T47D (cell line): Measurements from ENCODE around the gene TH.
A peak's percentile ranks its signal among the peaks of the same experiment; 100 is the strongest.
"Not testable (repeated sequence)": the region's sequence is repeated elsewhere in the genome, so short reads cannot be mapped to it uniquely, and the experiment has no call there.

Source experiments
- DNase-seq, 2 experiments: peaks; one replicate each; pipeline versions ENCODE4 v3.0.0 to v3.0.0-alpha.2; 2011 to 2012; ENCODE audit warnings: low read depth in 1 of 2, low spot score in 1 of 2
- JUND ChIP-seq: IDR thresholded peaks from 2 replicates; pipeline ENCODE4 v1.6.1; 2012; ENCODE audit warnings: low read depth
- in situ Hi-C: cut with HindIII; loops from 2 replicates; pipeline ENCODE4 v1.10.0; 2016; ENCODE audit warnings: low sequenced_read_pairs, low pct_unique_long_range_greater_than_20kb

Gene TH

DNA sequence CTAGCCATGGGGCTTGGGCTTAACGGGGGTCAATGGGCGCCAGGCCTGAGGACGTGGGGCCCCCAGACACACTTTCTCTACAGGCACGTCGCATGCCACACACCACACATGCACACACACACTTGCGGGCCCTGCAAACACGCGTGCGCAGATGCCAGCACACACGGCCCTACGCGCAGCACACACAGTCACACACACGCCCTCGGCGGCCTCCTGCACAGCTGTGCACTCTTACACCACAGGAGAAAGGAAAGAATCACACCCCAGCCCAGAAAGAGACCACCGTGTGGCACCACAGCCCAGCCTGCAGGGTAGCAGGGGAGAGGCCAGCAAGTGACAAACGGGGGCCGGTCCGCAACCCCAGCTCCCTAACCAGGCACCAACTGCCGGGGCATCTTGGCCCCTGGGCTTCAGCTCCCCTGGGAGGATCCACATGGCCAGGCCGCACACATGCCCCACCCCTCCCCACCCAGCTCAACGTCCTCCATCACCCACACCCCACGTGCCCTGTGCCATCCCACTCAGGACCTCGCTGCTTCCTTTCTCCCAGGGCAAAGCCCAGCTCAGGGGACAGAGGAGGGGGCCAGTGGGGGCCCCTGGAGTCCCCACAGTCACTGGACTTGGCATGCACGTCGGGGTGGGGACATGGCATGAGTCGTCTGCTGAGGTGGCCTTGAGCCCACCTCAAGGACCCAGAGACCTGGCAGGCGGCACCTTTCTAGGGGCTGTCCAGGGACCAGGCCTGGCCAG is 26.3 kb upstream of the TH start:
- in situ Hi-C loops = no loop called here
- no peak for DNase-seq
- no peak for TF ChIP-seq JUND

DNA sequence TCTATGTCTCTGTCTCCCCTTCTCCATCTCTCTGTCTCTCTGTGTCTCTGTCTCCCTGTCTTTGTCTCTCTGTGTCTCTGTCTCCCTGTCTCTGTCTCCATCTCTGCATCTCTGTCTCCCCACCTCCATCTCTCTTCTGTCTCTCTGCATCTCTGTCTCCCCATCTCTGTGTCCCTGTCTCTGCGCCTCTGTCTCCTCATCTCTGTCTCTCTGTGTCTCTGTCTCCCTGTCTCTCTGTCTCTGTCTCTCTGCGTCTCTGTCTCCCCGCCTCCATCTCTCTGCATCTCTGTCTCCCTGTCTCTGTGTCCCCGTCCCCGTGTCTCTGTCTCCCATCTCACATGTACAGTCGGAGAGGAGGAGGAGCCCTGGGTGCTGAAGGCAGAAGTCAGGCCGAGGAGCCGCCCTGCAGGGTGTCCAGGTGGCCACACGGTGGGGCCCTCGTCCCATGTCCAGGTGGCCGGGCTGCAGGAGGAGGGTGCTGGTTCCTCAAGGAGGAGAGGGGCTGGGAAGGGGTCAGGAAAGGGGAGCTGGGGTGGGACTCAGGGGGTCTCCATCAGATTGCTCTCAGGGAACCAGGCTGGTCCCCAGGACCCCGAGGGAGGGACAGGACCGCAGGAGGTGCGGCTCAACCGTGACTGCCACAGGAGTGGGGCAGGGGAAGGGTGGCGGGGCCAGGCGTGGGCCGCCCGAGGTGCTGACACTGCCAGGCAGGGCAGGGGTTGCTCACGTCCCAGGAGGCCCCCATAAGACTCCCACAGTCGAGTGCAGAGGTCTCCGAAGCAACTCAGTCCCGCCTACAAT is 25.6 kb upstream of the TH start:
- DNase-seq = peak; percentile 67 to 78
- in situ Hi-C loops = no loop called here
- no peak for TF ChIP-seq JUND

DNA sequence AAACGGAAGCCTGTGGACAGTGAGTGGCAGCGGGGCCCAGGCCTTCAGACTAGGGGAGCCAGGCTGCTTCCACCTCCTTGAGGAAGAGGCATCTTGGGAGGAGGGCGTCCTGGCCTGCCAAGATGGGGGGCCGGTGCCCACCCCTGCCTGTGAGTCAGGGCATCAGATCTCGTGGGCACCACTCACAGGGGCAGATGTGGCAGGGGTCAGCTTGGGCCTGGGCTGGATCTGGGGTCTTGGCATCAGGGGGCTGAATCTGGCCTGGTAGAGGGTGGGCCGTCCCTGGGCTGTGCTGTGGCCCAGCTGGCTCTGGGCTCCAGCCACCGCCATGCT is 24.1 kb upstream of the TH start:
- no peak for DNase-seq
- no peak for TF ChIP-seq JUND
- in situ Hi-C loops = no loop called here

DNA sequence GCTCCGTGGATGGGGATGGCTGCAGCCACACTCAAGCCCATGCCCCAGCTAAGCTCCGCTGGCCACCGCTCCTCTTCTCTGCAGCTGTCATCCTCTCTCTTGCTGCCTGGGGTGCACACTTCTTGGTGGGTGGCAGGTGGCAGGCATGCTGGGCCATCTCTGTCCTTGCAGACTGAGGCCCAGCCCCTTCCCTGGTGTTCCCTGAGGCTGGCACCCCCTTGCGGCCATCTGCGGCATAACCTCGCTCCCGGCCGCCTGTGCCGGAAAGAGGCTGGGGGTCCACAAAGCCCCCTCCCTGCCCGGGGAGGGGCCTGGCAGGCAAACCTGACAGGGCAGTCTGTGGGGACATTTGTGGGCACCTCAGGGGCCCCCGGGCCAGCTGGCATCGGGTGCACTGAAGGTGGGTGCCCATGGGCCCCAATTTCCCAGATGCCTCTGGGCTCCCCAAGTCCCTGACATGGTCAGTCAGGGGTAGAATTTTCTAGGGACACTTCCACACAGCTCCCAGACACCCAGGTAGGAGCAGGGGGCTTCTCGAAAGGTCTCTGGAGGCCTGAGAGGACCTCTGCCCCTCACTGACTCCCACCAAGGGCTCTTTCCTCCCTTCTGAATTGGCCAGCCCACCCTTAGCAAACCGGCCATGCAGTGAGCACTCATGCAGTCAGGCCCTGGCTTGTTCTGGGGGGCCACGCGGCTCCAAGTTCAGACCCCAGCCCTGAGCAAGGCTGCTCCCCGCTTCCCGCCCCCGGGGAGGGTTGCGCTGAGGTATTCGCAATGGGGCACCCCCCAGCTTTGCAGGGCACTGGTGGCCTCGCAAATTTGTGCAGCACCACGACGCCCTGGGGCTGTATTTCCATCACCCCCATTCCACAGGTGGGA is 23.5 kb upstream of the TH start:
- no peak for TF ChIP-seq JUND
- in situ Hi-C loops = no loop called here
- peak in 1 of 2 experiments; percentile 26 for DNase-seq

DNA sequence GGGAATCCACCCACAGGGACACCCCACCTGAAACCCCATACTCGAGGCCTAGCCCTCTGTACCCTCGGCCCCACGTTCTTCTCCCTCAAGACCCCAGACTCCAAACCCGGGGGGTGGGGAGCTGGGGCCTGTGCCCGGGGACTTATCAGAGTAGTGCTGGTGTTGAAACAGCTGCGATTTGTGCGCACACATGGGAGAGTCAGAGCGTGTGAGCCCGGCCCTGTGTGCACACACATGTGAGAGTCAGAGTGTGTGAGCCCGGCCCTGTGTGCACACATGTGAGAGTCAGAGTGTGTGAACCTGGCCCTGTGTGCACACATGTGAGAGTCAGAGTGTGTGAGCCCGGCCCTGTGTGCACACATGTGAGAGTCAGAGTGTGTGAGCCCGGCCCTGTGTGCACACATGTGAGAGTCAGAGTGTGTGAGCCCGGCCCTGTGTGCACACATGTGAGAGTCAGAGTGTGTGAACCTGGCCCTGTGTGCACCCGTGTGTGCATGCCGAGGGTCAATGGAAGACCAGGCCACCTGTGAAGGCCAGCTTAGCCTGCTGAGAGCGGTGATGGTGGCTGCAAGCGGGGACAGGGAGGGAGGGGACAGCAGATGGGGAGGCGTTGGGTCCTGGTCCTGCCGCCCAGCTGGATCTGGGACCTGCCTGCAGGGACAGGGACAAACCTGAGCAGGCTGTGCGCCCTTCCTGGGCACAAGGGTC is 22.4 kb upstream of the TH start:
- DNase-seq, in situ Hi-C loops: not testable (repeated sequence)

DNA sequence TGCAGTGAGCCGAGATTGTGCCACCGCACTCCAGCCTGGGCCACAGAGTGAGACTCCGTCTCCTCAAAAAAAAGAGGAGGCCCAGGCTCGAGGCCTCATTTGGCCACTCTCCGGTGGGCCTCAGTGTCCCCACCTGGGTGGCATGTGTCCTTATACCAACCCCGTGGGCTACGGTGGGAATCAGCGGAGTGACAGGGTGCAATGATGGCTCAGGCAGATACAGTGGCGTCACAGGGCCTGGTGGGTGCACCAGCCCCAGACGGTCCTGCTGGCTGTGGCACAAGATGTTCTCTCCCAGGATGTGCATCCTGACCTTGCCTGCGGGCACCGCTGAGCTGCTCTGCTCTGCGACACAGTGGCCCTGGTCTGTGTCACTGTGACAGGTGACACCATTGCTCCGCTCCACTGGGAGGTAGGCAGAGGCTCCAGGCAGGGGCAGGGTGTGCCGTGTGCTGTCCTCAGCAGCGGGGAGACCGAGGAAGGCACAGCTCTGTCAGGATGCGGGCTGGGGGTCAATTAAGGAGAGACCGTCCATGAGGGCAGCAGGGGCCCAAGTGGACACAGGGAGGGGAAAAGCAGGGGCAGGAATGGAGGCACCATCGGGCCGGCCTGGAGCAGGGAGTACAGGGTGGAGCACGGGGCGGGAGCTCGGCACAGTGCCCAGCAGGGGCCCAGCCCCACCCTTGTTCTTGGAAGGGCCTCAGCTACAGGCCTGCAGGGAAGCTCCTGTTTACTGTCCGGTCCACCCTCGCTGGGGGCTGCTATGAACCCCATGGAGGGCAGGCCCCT is 21.7 kb upstream of the TH start:
- TF ChIP-seq JUND = no peak
- in situ Hi-C loops = no loop called here
- peak in 1 of 2 experiments; percentile 25 for DNase-seq

DNA sequence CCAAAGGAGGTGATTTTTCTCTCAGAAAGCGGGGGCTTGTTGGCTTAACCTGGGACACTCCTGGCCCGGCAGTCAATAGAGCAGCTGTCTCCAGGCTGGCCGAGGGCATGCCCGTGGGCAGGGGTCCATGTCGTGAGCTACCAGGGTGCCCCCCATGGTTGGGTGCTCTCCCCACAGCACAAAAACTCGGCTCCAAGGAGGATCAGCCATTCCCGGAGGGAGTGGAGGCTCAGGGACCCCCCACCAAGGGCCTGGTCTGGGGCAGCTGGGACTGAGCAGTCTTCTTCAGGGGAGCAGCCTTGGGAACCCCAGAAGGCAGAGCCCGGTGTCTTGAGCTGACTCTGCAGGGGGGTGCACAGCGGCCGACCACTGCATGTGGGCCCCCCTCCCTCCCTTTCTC is 20.8 kb upstream of the TH start:
- TF ChIP-seq JUND = no peak
- in situ Hi-C loops = no loop called here

GRCh38 chr11:2191883-2192282 is 20.3 kb upstream of the TH start:
- no peak for DNase-seq
- TF ChIP-seq JUND = no peak
- in situ Hi-C loops = no loop called here

More for the DNA sequence above, 20.8 kb upstream of the TH start:
- DNase-seq = no peak

DNA sequence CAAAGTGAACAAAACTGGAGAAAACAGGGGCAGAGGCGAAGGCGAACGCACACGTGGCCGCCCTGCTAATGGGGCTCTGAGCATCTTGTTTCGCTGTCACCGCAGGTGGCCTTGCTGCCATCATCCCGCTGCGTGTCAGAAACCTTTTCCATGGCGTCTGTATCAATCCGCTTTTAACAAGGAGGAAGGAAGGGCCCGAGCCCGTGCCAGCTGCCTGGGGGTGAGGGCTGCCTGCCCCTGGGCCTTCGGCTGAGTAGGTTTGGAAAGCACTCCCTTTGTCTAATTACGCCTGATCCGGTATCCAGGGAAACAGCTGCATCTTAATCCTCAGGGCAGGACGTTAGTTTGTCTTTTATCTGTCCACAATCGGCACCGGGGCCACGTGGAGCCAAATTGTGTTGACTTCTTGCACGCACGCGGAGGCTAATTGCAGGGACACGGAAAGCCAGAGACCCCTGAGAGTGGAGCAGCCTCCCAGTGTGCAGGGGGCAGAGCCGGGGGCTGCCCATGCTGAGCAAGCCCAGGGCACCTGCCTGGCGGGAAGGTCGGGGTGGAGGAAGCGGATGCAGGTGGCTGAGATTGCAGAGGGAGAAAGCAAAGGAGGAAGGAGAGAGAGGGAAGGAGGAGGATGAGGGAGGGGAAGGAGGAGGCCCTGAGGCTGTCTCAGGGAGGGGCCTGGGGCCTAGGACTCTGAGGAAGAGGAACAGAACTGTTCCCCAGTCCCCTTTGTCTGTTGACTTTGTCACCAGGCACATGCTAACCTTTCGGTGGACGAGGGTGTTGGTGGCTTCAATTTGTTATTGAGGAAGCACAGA is 19.2 kb upstream of the TH start:
- peak in 1 of 2 experiments; percentile 21 for DNase-seq
- in situ Hi-C loops = no loop called here
- TF ChIP-seq JUND = no peak

GRCh38 chr11:2189938-2190656 is 18.5 kb upstream of the TH start:
- TF ChIP-seq JUND = no peak
- in situ Hi-C loops = no loop called here
- no peak for DNase-seq
